HCT116 (cell line): Measurements from ENCODE around the gene MRPS27. TPM values are rescaled to one million over a fixed set of nuclear protein-coding genes. Genes with fewer than 3 reads are reported as not detected.

ENCODE experiments used
- ATAC-seq: fragments of 200-7000 bp; cut with Tn5 transposase; 2 replicates; pipeline ENCODE4 v1.9.1; 2020; ENCODE audit warnings: mild to moderate bottlenecking, moderate library complexity
- BruUV-seq: library from RNA; stranded (reverse); fragments of 400-500 nt; replicated peaks from 2 replicates; lab custom pipeline; 2021; lab: Mats Ljungman, UMichigan
- CTCF ChIA-PET: fragments of 300-600 bp; sonication (Branson Sonifier 250); formaldehyde crosslinking; loops from one replicate; lab custom pipeline; 2021; ENCODE audit warnings: antibody characterized with exemption; lab: Charles Lee
- POLR2A ChIA-PET: fragments of 300-600, 350-600 bp; sonication (Branson Sonifier 250); formaldehyde crosslinking; loops from one replicate; lab custom pipeline; 2021; ENCODE audit warnings: antibody characterized with exemption; lab: Charles Lee
- RAD21 ChIA-PET, 2 experiments: fragments of 300-600 bp; sonication (Branson Sonifier 250); formaldehyde crosslinking; loops; one replicate each; lab custom pipeline; 2023; ENCODE audit warnings: low total read pairs in 2 of 2; ENCODE audit not compliant: uncharacterized antibody in 2 of 2, unreplicated experiment in 2 of 2, low non-redundant PET in 1 of 2; lab: Charles Lee
- DNase-seq: peaks from one replicate; pipeline ENCODE4 v3.0.0-alpha.2; 2010; ENCODE audit warnings: low read depth, low spot score
- H2AFZ ChIP-seq: fragments of 200-600 bp; shearing (Covaris generic), sonication (generic); 2 replicates; pipeline ENCODE4 v1.6.1; 2017; ENCODE audit warnings: low read depth, mixed run types, mixed read lengths, antibody characterized with exemption, low read length; ENCODE audit not compliant: poor library complexity, severe bottlenecking
- H3K27ac ChIP-seq: 2 replicates; pipeline ENCODE4 v1.5.1; 2012; ENCODE audit warnings: low read depth, low read length
- H3K27me3 ChIP-seq: fragments of 200-600 bp; sonication (generic); 2 replicates; pipeline ENCODE4 v1.6.1; 2016; ENCODE audit warnings: mixed run types, low read length, mixed read lengths; ENCODE audit not compliant: insufficient read depth
- H3K36me3 ChIP-seq, 2 experiments: fragments of 200-500 bp in 1 of 2; fragments of 200-600 bp in 1 of 2; sonication (Bioruptor generic) in 1 of 2; sonication (generic) in 1 of 2; 2 replicates each; pipeline versions ENCODE4 v1.5.1 to v1.6.1; 2014 to 2016; ENCODE audit warnings: low read length in 2 of 2, inconsistent platforms in 1 of 2, mixed read lengths in 1 of 2, mixed run types in 1 of 2; ENCODE audit not compliant: insufficient read depth in 2 of 2, control insufficient read depth in 1 of 2
- H3K4me1 ChIP-seq, 2 experiments: fragments of 200-600 bp in 1 of 2; sonication (generic) in 1 of 2; 2 replicates each; pipeline versions ENCODE4 v1.5.1 to v1.6.1; 2012 to 2017; ENCODE audit warnings: low read length in 2 of 2, inconsistent platforms in 1 of 2, mild to moderate bottlenecking in 1 of 2, mixed read lengths in 1 of 2, mixed run types in 1 of 2, moderate library complexity in 1 of 2; ENCODE audit not compliant: insufficient read depth in 2 of 2, control insufficient read depth in 1 of 2
- H3K4me2 ChIP-seq: fragments of 200-600 bp; sonication (generic); 2 replicates; pipeline ENCODE4 v1.6.1; 2017; ENCODE audit warnings: mixed run types, low read length, mixed read lengths
- H3K4me3 ChIP-seq, 2 experiments: fragments of 200-600 bp in 1 of 2; sonication (generic) in 1 of 2; replicated peaks in 1 of 2; 2 replicates each; pipeline ENCODE4 v1.5.1; 2011 to 2016; ENCODE audit warnings: low read length in 2 of 2, control low read depth in 1 of 2, low read depth in 1 of 2, mild to moderate bottlenecking in 1 of 2, mixed read lengths in 1 of 2, mixed run types in 1 of 2
- H3K79me2 ChIP-seq: fragments of 200-600 bp; sonication (generic); 2 replicates; pipeline ENCODE4 v1.6.1; 2017; ENCODE audit warnings: mild to moderate bottlenecking, mixed run types, low read length, moderate library complexity, mixed read lengths; ENCODE audit not compliant: insufficient read depth
- H3K9ac ChIP-seq: fragments of 200-600 bp; sonication (generic); 2 replicates; pipeline ENCODE4 v1.6.1; 2016; ENCODE audit warnings: low read length, mixed read lengths
- H3K9me2 ChIP-seq: fragments of 200-600 bp; sonication (generic), shearing (Covaris generic); 2 replicates; pipeline ENCODE4 v1.6.1; 2017; ENCODE audit warnings: mixed run types, mild to moderate bottlenecking, moderate library complexity; ENCODE audit not compliant: insufficient read depth
- H3K9me3 ChIP-seq, 2 experiments: fragments of 200-500 bp in 1 of 2; fragments of 200-600 bp in 1 of 2; sonication (Bioruptor generic) in 1 of 2; sonication (generic) in 1 of 2; 2 replicates each; pipeline ENCODE4 v1.6.1; 2014 to 2017; ENCODE audit warnings: low read length in 2 of 2, mixed read lengths in 2 of 2, inconsistent platforms in 1 of 2, low read depth in 1 of 2, mild to moderate bottlenecking in 1 of 2, mixed run types in 1 of 2, moderate library complexity in 1 of 2; ENCODE audit not compliant: control insufficient read depth in 1 of 2, insufficient read depth in 1 of 2
- H4K20me1 ChIP-seq: fragments of 200-600 bp; sonication (generic), shearing (Covaris generic); 2 replicates; pipeline ENCODE4 v1.6.1; 2017; ENCODE audit warnings: mixed run types, mild to moderate bottlenecking, moderate library complexity; ENCODE audit not compliant: insufficient read depth
- CBX3 ChIP-seq: IDR thresholded peaks from 2 replicates; pipeline ENCODE4 v1.6.1; 2012; ENCODE audit warnings: low read depth
- CEBPB ChIP-seq: IDR thresholded peaks from 2 replicates; pipeline ENCODE4 v1.6.1; 2012; ENCODE audit warnings: low read depth
- ELF1 ChIP-seq: IDR thresholded peaks from 2 replicates; pipeline ENCODE4 v1.6.1; 2012; ENCODE audit warnings: low read depth, borderline replicate concordance
- EZH2phosphoT487 ChIP-seq: fragments of 200-600 bp; IDR thresholded peaks from 2 replicates; pipeline ENCODE4 v1.6.1; 2018; ENCODE audit warnings: antibody characterized with exemption, borderline replicate concordance
- FOSL1 ChIP-seq: IDR thresholded peaks from 2 replicates; pipeline ENCODE4 v1.6.1; 2012; ENCODE audit warnings: low read depth
- JUND ChIP-seq: IDR thresholded peaks from 2 replicates; pipeline ENCODE4 v1.6.1; 2012
- POLR2A ChIP-seq: IDR thresholded peaks from 2 replicates; pipeline ENCODE4 v1.7.0; 2011; ENCODE audit warnings: borderline replicate concordance; ENCODE audit not compliant: insufficient read depth, insufficient read length; ENCODE audit errors: extremely low read depth
- SRF ChIP-seq: IDR thresholded peaks from 2 replicates; pipeline ENCODE4 v1.6.1; 2012; ENCODE audit warnings: low read depth
- YY1 ChIP-seq: IDR thresholded peaks from 2 replicates; pipeline ENCODE4 v1.6.1; 2011; ENCODE audit warnings: low read length, low read depth, moderate library complexity, mild to moderate bottlenecking; ENCODE audit not compliant: insufficient replicate concordance; ENCODE audit errors: extremely low read depth
- ZFX ChIP-seq: fragments of 450-650 bp; IDR thresholded peaks from 2 replicates; pipeline ENCODE4 v1.6.1; 2017
- ZNF274 ChIP-seq: fragments of 200-500 bp; sonication (Bioruptor generic); IDR thresholded peaks from 2 replicates; pipeline ENCODE4 v1.6.1; 2014; ENCODE audit warnings: mild to moderate bottlenecking, low read depth, low read length, inconsistent platforms
- intact Hi-C: fragments of 100-400 bp; cut with micrococcal nuclease; formaldehyde crosslinking; loops from 2 replicates; pipeline ENCODE4 v1.10.0; 2022
- total RNA-seq: library from RNA; stranded (reverse); gene quantifications from one replicate; pipeline ENCODE4 v1.2.1, GENCODE V29; 2021; ENCODE audit not compliant: unreplicated experiment
- TF ChIP-seq, protein P1 (sequence below), 3 experiments: fragments of 200-600 bp in 1 of 3; sonication (generic) in 1 of 3; IDR thresholded peaks in 2 of 3; conservative IDR thresholded peaks in 1 of 3; 2 replicates each; pipeline ENCODE4 v1.5.1; 2012 to 2017; ENCODE audit warnings: low read depth in 2 of 3, low read length in 2 of 3, antibody characterized with exemption in 1 of 3, borderline replicate concordance in 1 of 3, control low read depth in 1 of 3, mild to moderate bottlenecking in 1 of 3, mixed read lengths in 1 of 3, mixed run types in 1 of 3, moderate library complexity in 1 of 3; ENCODE audit not compliant: insufficient read depth in 1 of 3
- TF ChIP-seq, protein P2 (sequence below): IDR thresholded peaks from 2 replicates; pipeline ENCODE4 v1.6.1; 2012

The MRPS27 gene
- total RNA-seq, 1 experiment from 2014 or later, result 113 TPM

DNA sequence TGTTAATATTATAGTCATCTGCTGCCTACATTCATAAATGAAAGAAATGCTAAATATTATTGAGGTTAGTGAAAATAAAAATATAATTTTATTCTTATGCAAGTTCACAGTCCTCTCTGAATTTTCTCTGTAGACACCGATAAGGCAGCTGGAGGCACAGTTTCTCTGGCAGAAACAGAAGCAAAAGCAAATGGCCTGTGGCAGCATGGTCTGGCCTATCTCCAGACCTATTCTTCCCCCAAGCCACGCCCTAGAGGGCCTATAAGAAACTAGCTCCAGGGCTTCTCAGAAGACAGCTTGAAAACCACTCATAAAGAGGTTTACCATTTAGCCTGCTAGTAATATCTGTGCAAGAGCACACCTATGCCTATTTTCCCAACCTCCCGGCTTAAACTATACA is 28.4 kb downstream of the MRPS27 start:
- H3K36me3 ChIP-seq, result peaks cover 14 to 29% of the 10 kb centered on the region in 2 experiments; a peak in 3 of 4 replicates
- BruUV-seq, result no TSS peak

More for the DNA sequence above, 28.4 kb downstream of the MRPS27 start:
- no peaks in the 10 kb centered on the region for H3K4me1 ChIP-seq
- 0 out of 2 replicates have a peak, but pooled peaks cover 3% of the 10 kb centered on the region for H4K20me1 ChIP-seq
- DNase-seq (no peak), ATAC-seq (no peak)
- H3K9ac ChIP-seq, result no peak overlapping the region
- ChIA-PET RAD21 (no interaction called here), POLR2A (interaction anchor here (0.6 to 1.3 kb wide), 2 partner anchors 17 to 691 kb away, joined by 3 read pairs; no protein-coding TSS in a partner anchor), CTCF (no interaction called here)
- H3K4me3 ChIP-seq, result no peak overlapping the region
- TF ChIP-seq EZH2phosphoT487, result no peak
- TF ChIP-seq ELF1, result no peak
- TF ChIP-seq JUND, result no peak
- TF ChIP-seq POLR2A, result no peak
- TF ChIP-seq SRF, result no peak
- no peak for TF ChIP-seq YY1
- TF ChIP-seq CEBPB, result no peak
- TF ChIP-seq, protein P1, sequence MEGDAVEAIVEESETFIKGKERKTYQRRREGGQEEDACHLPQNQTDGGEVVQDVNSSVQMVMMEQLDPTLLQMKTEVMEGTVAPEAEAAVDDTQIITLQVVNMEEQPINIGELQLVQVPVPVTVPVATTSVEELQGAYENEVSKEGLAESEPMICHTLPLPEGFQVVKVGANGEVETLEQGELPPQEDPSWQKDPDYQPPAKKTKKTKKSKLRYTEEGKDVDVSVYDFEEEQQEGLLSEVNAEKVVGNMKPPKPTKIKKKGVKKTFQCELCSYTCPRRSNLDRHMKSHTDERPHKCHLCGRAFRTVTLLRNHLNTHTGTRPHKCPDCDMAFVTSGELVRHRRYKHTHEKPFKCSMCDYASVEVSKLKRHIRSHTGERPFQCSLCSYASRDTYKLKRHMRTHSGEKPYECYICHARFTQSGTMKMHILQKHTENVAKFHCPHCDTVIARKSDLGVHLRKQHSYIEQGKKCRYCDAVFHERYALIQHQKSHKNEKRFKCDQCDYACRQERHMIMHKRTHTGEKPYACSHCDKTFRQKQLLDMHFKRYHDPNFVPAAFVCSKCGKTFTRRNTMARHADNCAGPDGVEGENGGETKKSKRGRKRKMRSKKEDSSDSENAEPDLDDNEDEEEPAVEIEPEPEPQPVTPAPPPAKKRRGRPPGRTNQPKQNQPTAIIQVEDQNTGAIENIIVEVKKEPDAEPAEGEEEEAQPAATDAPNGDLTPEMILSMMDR (IDR thresholded peaks at IDR 0.05 in 2 of 3, conservative IDR thresholded peaks at IDR 0.05 in 1 of 3; ENCODE audit: borderline replicate concordance in 1 of 3, insufficient read depth in 1 of 3, low read depth in 2 of 3, low read length in 2 of 3), result no peak
- TF ChIP-seq, protein P2, sequence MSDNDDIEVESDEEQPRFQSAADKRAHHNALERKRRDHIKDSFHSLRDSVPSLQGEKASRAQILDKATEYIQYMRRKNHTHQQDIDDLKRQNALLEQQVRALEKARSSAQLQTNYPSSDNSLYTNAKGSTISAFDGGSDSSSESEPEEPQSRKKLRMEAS, result no peak
- no peak for TF ChIP-seq ZFX
- no peak for TF ChIP-seq ZNF274
- TF ChIP-seq FOSL1, result no peak
- no peak for TF ChIP-seq CBX3
- H3K9me2 ChIP-seq, result no peaks in the 10 kb centered on the region
- H3K27ac ChIP-seq, result no peak overlapping the region
- H3K9me3 ChIP-seq, result no peaks in the 10 kb centered on the region
- H3K79me2 ChIP-seq, result peaks cover 50% of the 10 kb centered on the region
- intact Hi-C loops, result no loop called here
- no peak overlapping the region for H2AFZ ChIP-seq
- no peak overlapping the region for H3K4me2 ChIP-seq
- H3K27me3 ChIP-seq, result no peaks in the 10 kb centered on the region
